ENCODE results near the gene NCOA3.

DNA sequence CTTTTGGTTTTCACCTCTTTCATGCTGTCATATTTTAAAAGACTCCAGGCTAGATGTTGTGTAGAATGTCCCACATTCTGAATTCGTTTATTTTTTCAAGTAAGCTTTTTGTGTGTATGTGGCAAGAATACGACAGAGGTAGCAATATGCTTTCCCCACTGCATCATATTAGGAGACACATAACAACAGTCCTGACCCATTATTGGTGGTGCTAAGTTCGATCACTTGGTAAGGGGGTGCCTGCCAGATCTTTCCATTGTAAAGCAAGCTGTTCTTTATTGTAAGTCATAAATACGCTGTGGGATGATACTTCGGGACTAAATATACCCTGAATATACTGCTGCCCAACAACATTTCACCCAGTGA is 588 bp upstream of the NCOA3 start:
- TF ChIP-seq, protein P1, sequence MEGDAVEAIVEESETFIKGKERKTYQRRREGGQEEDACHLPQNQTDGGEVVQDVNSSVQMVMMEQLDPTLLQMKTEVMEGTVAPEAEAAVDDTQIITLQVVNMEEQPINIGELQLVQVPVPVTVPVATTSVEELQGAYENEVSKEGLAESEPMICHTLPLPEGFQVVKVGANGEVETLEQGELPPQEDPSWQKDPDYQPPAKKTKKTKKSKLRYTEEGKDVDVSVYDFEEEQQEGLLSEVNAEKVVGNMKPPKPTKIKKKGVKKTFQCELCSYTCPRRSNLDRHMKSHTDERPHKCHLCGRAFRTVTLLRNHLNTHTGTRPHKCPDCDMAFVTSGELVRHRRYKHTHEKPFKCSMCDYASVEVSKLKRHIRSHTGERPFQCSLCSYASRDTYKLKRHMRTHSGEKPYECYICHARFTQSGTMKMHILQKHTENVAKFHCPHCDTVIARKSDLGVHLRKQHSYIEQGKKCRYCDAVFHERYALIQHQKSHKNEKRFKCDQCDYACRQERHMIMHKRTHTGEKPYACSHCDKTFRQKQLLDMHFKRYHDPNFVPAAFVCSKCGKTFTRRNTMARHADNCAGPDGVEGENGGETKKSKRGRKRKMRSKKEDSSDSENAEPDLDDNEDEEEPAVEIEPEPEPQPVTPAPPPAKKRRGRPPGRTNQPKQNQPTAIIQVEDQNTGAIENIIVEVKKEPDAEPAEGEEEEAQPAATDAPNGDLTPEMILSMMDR (conservative IDR thresholded peaks at IDR 0.05; ENCODE audit: low read length) = no peak
- TF ChIP-seq EZH2phosphoT487 (IDR thresholded peaks at IDR 0.05; ENCODE audit: borderline replicate concordance) = no peak
